ENCODE results near the gene CTH. TPM values are rescaled to one million over a fixed set of nuclear protein-coding genes. Genes with fewer than 3 reads are reported as not detected.
"Not testable (repeated sequence)": the region's sequence is repeated elsewhere in the genome, so short reads cannot be mapped to it uniquely, and the experiment has no call there.

CTH gene
- total RNA-seq, 1 experiment from 2014 or later: 14.7 TPM

DNA sequence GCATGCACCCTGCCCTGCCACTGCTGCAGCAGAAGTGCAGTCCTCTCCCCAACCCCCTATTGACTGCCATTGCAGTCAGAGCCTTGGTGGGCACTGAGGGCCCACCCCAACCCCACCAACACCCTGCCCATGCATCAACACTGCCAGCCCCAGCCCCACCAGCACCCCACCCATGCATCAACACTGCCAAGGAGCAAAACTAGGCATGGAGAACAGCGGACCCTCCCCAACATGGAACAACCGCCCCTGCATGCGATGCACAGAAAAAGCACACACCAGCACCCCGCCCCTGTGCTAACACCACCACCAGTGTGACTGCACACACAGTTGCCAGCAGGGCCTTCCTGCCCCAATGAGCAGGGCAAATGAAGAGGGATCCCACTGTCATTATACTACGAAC lies 57.1 kb downstream of the CTH start (continued):
- TF ChIP-seq FOSL1 (IDR thresholded peaks at IDR 0.05; ENCODE audit: low read depth) (no peak), JUND (IDR thresholded peaks at IDR 0.05) (no peak)

- H4K20me1 ChIP-seq (ENCODE audit: insufficient read depth); H3K9ac ChIP-seq (ENCODE audit: low read length); H3K4me3 ChIP-seq (replicated peaks in 1 of 2; ENCODE audit: low read depth in 1 of 2, low read length in 2 of 2); H3K79me2 ChIP-seq (ENCODE audit: insufficient read depth, low read length); H3K27ac ChIP-seq (ENCODE audit: low read depth, low read length); RAD21 ChIA-PET (ENCODE audit: low non-redundant PET in 1 of 2, low total read pairs in 2 of 2, uncharacterized antibody in 2 of 2, unreplicated experiment in 2 of 2); H3K27me3 ChIP-seq (ENCODE audit: insufficient read depth, low read length); POLR2A ChIA-PET; DNase-seq (ENCODE audit: low read depth, low spot score); H2AFZ ChIP-seq (ENCODE audit: low read depth, low read length, poor library complexity, severe bottlenecking); CTCF ChIA-PET; H3K9me3 ChIP-seq (ENCODE audit: control insufficient read depth in 1 of 2, insufficient read depth in 1 of 2, low read depth in 1 of 2, low read length in 2 of 2); H3K4me2 ChIP-seq (ENCODE audit: low read length); H3K36me3 ChIP-seq (ENCODE audit: control insufficient read depth in 1 of 2, insufficient read depth in 2 of 2, low read length in 2 of 2); BruUV-seq (replicated peaks); intact Hi-C loops (cut with micrococcal nuclease); H3K4me1 ChIP-seq (ENCODE audit: control insufficient read depth in 1 of 2, insufficient read depth in 2 of 2, low read length in 2 of 2); H3K9me2 ChIP-seq (ENCODE audit: insufficient read depth); ATAC-seq: not testable (repeated sequence)
Measured at GRCh38 chr1:70469184-70469583, 58.1 kb downstream of the CTH start.

DNA sequence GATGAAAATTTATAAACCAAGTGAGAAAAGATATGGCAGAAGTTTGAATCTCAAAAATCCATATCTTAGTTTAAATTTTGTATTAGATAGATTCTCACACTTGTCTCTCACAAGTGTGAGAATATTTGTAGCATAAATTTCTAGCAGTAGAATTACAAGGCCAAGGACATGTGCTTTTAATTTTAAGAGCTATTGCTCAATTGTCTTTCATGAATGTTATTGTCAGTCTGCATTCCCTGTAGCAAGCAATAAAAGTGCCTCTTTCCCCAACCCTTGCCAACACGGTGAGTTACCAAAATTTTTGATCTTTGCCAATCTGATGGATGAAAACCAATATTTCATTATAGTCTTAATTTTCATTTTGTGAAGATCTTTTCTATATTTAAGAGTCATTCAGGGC lies 64.0 kb downstream of the CTH start:
- Histone ChIP-seq H3K9me2 (ENCODE audit: insufficient read depth) (no peaks in the 10 kb centered on the region), H3K4me1 (ENCODE audit: control insufficient read depth in 1 of 2, insufficient read depth in 2 of 2, low read length in 2 of 2) (no peaks in the 10 kb centered on the region), H3K9ac (ENCODE audit: low read length) (no peak overlapping the region), H2AFZ (ENCODE audit: low read depth, low read length, poor library complexity, severe bottlenecking) (no peak overlapping the region), H4K20me1 (ENCODE audit: insufficient read depth) (no peaks in the 10 kb centered on the region), H3K27me3 (ENCODE audit: insufficient read depth, low read length) (no peaks in the 10 kb centered on the region), H3K4me3 (replicated peaks in 1 of 2; ENCODE audit: low read depth in 1 of 2, low read length in 2 of 2) (no peak overlapping the region), H3K36me3 (ENCODE audit: control insufficient read depth in 1 of 2, insufficient read depth in 2 of 2, low read length in 2 of 2) (no peaks in the 10 kb centered on the region), H3K79me2 (ENCODE audit: insufficient read depth, low read length) (no peaks in the 10 kb centered on the region), H3K4me2 (ENCODE audit: low read length) (no peak overlapping the region), H3K9me3 (ENCODE audit: control insufficient read depth in 1 of 2, insufficient read depth in 1 of 2, low read depth in 1 of 2, low read length in 2 of 2) (no peaks in the 10 kb centered on the region), H3K27ac (ENCODE audit: low read depth, low read length) (no peak overlapping the region)
- RAD21 ChIA-PET (ENCODE audit: low non-redundant PET in 1 of 2, low total read pairs in 2 of 2, uncharacterized antibody in 2 of 2, unreplicated experiment in 2 of 2): no interaction called here
- intact Hi-C loops (cut with micrococcal nuclease): no loop called here
- TF ChIP-seq RAD21 (IDR thresholded peaks at IDR 0.05; ENCODE audit: low read depth) (no peak), SIN3A (IDR thresholded peaks at IDR 0.05; ENCODE audit: low read depth) (no peak), CBX3 (IDR thresholded peaks at IDR 0.05; ENCODE audit: low read depth) (no peak), FOSL1 (IDR thresholded peaks at IDR 0.05; ENCODE audit: low read depth) (no peak), ZFX (IDR thresholded peaks at IDR 0.05) (no peak), JUND (IDR thresholded peaks at IDR 0.05) (no peak), CEBPB (IDR thresholded peaks at IDR 0.05; ENCODE audit: low read depth) (no peak), YY1 (IDR thresholded peaks at IDR 0.05; ENCODE audit: extremely low read depth, insufficient replicate concordance, low read depth, low read length) (no peak)
- TF ChIP-seq, protein P1, sequence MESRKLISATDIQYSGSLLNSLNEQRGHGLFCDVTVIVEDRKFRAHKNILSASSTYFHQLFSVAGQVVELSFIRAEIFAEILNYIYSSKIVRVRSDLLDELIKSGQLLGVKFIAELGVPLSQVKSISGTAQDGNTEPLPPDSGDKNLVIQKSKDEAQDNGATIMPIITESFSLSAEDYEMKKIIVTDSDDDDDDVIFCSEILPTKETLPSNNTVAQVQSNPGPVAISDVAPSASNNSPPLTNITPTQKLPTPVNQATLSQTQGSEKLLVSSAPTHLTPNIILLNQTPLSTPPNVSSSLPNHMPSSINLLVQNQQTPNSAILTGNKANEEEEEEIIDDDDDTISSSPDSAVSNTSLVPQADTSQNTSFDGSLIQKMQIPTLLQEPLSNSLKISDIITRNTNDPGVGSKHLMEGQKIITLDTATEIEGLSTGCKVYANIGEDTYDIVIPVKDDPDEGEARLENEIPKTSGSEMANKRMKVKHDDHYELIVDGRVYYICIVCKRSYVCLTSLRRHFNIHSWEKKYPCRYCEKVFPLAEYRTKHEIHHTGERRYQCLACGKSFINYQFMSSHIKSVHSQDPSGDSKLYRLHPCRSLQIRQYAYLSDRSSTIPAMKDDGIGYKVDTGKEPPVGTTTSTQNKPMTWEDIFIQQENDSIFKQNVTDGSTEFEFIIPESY (IDR thresholded peaks at IDR 0.05; ENCODE audit: extremely low read depth, insufficient replicate concordance, low read length): no peak
- TF ChIP-seq, protein P2, sequence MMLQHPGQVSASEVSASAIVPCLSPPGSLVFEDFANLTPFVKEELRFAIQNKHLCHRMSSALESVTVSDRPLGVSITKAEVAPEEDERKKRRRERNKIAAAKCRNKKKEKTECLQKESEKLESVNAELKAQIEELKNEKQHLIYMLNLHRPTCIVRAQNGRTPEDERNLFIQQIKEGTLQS (IDR thresholded peaks at IDR 0.05): no peak
- no TSS peak for BruUV-seq (replicated peaks)
- DNase-seq (ENCODE audit: low read depth, low spot score): no peak
- POLR2A ChIA-PET: no interaction called here
- CTCF ChIA-PET: no interaction called here
- no peak for ATAC-seq
